ENCODE data around the gene CMSS1. TPM values are rescaled to one million over a fixed set of nuclear protein-coding genes. Genes with fewer than 3 reads are reported as not detected.

The CMSS1 gene
- total RNA-seq, 1 experiment from 2014 or later = 41.6 TPM

Small RNA genes within 50 kb of the gene (small RNA-seq; reads per million reads assigned to genes)
- not detected for gene MIR3921

Other genes starting within 250 kb of the CMSS1 start
- not detected in 2 replicates for gene COL8A1, start 179.3 kb upstream of the CMSS1 start, total RNA-seq (2014; rRNA removed; shearing (Covaris generic); ENCODE audit: low replicate concordance)

Measured in Karpas-422 (cell line).